ENCODE results near the gene FBN2.

- TF ChIP-seq CTCF (IDR thresholded peaks at IDR 0.05), result no peak
- TF ChIP-seq POLR2A (IDR thresholded peaks at IDR 0.05), result no peak
Measured at GRCh38 chr5:128546658-128547281, 8.7 kb upstream of the FBN2 start.
